PC-9 (cell line): Measurements from ENCODE around the gene CCL7.

Experiments used
- CTCF ChIP-seq: fragments of 200-600 bp; sonication (generic); conservative IDR thresholded peaks from 2 replicates; pipeline ENCODE4 v1.6.1; 2017; ENCODE audit warnings: mixed run types, antibody characterized with exemption, mild to moderate bottlenecking, moderate library complexity
- EZH2 ChIP-seq: fragments of 200-600 bp; sonication (generic); IDR thresholded peaks from 2 replicates; pipeline ENCODE4 v1.8.0; 2017; ENCODE audit warnings: antibody characterized with exemption, low read depth

DNA sequence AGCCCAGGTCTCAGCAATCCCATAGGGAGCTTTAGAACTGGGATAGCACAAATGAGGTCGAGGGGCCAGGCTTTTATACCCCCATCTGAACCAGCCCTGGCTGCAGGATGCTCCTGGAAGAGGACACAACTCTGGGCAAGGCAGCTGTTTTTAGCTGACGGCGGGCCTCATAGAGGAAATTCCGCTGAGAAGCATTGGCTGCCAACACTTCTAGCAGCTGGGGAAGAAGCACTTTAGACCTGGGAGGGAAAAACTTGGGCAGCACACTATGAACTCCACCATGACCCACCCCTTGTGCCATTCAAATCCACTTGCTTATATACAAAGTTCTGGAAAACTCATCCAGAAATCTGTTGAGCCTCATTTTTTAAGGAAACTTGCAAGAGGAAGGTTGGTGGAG is 20.6 kb downstream of the CCL7 start:
- TF ChIP-seq CTCF: no peak
- TF ChIP-seq EZH2: no peak
